CD4-positive, alpha-beta T cell treated with Interleukin-15 for 4 hours (primary cell): ENCODE data around the gene LUZP2.

ENCODE experiments used
- DNase-seq: peaks from one replicate; pipeline ENCODE4 v3.0.0-alpha.2; 2020; ENCODE audit warnings: low spot score

LUZP2 gene

GRCh38 chr11:24635588-24636290 is 138.9 kb downstream of the LUZP2 start:
- DNase-seq: no peak

GRCh38 chr11:24636291-24636629 is 139.4 kb downstream of the LUZP2 start:
- DNase-seq: no peak

- no peak for DNase-seq
Observed at GRCh38 chr11:24637520-24637919, 140.7 kb downstream of the LUZP2 start.

GRCh38 chr11:24642648-24643047 is 145.8 kb downstream of the LUZP2 start:
- DNase-seq: no peak

GRCh38 chr11:24645563-24645962 is 148.7 kb downstream of the LUZP2 start:
- DNase-seq: no peak

- no peak for DNase-seq
Observed at GRCh38 chr11:24651873-24652272, 155.0 kb downstream of the LUZP2 start.

GRCh38 chr11:24653901-24654300 is 157.0 kb downstream of the LUZP2 start:
- no peak for DNase-seq

GRCh38 chr11:24661331-24661730 is 164.5 kb downstream of the LUZP2 start:
- no peak for DNase-seq

GRCh38 chr11:24664399-24664798 is 167.5 kb downstream of the LUZP2 start:
- no peak for DNase-seq

- DNase-seq: no peak
Observed at GRCh38 chr11:24667353-24667968, 170.6 kb downstream of the LUZP2 start.

- no peak for DNase-seq
Observed at GRCh38 chr11:24678703-24679348, 182.0 kb downstream of the LUZP2 start.

GRCh38 chr11:24679821-24680351 is 183.0 kb downstream of the LUZP2 start:
- DNase-seq: no peak

- no peak for DNase-seq
Observed at GRCh38 chr11:24683583-24683982, 186.7 kb downstream of the LUZP2 start.

GRCh38 chr11:24685821-24686220 is 189.0 kb downstream of the LUZP2 start:
- no peak for DNase-seq

- no peak for DNase-seq
Observed at GRCh38 chr11:24687531-24688147, 190.8 kb downstream of the LUZP2 start.

GRCh38 chr11:24688981-24689380 is 192.1 kb downstream of the LUZP2 start:
- no peak for DNase-seq

- DNase-seq: no peak
Observed at GRCh38 chr11:24697522-24698111, 200.8 kb downstream of the LUZP2 start.

GRCh38 chr11:24704716-24705115 is 207.9 kb downstream of the LUZP2 start:
- DNase-seq: no peak

- DNase-seq: no peak
Observed at GRCh38 chr11:24705474-24705873, 208.6 kb downstream of the LUZP2 start.

- DNase-seq: no peak
Observed at GRCh38 chr11:24708616-24709015, 211.8 kb downstream of the LUZP2 start.

GRCh38 chr11:24709928-24710565 is 213.2 kb downstream of the LUZP2 start:
- no peak for DNase-seq

GRCh38 chr11:24714601-24715000 is 217.7 kb downstream of the LUZP2 start:
- no peak for DNase-seq
